HL-60/S4 treated with phorbol 12-myristate 13-acetate at 8.2 ng/mL for 4 days and 3 days (cell line): ENCODE results near the gene NME7.
"Not testable (repeated sequence)": the region's sequence is repeated elsewhere in the genome, so short reads cannot be mapped to it uniquely, and the experiment has no call there.

ENCODE experiments used
- in situ Hi-C: fragments of 300-500 bp; cut with MboI; formaldehyde crosslinking; loops from 2 replicates; pipeline ENCODE4 v1.15.0; 2022; ENCODE audit warnings: low sequenced_read_pairs

Gene NME7

GRCh38 chr1:169240449-169241232 is 127.0 kb downstream of the NME7 start:
- in situ Hi-C loops: no loop called here

GRCh38 chr1:169236880-169237279 is 130.7 kb downstream of the NME7 start:
- in situ Hi-C loops: no loop called here

GRCh38 chr1:169236143-169236542 is 131.5 kb downstream of the NME7 start:
- in situ Hi-C loops: no loop called here

GRCh38 chr1:169235568-169235967 is 132.0 kb downstream of the NME7 start:
- in situ Hi-C loops: no loop called here

- in situ Hi-C loops: no loop called here
These were observed 132.8 kb downstream of the NME7 start for GRCh38 chr1:169234780-169235179.

GRCh38 chr1:169217636-169218035 is 150.0 kb downstream of the NME7 start:
- in situ Hi-C loops: no loop called here

- in situ Hi-C loops: no loop called here
These were observed 153.0 kb downstream of the NME7 start for GRCh38 chr1:169214598-169214997.

GRCh38 chr1:169212088-169212487 is 155.5 kb downstream of the NME7 start:
- in situ Hi-C loops: no loop called here

GRCh38 chr1:169207797-169208520 is 159.6 kb downstream of the NME7 start:
- in situ Hi-C loops: no loop called here

GRCh38 chr1:169204157-169204556 is 163.4 kb downstream of the NME7 start:
- in situ Hi-C loops: no loop called here

- in situ Hi-C loops: no loop called here
These were observed 164.6 kb downstream of the NME7 start for GRCh38 chr1:169202791-169203665.

- in situ Hi-C loops: no loop called here
These were observed 166.4 kb downstream of the NME7 start for GRCh38 chr1:169201084-169201619.

- in situ Hi-C loops: no loop called here
These were observed 167.3 kb downstream of the NME7 start for GRCh38 chr1:169200319-169200718.

- in situ Hi-C loops: no loop called here
These were observed 171.0 kb downstream of the NME7 start for GRCh38 chr1:169196581-169196980.

- in situ Hi-C loops: no loop called here
These were observed 171.4 kb downstream of the NME7 start for GRCh38 chr1:169196161-169196560.

- in situ Hi-C loops: no loop called here
These were observed 174.3 kb downstream of the NME7 start for GRCh38 chr1:169193191-169193850.

- in situ Hi-C loops: no loop called here
These were observed 181.5 kb downstream of the NME7 start for GRCh38 chr1:169186106-169186505.

- in situ Hi-C loops: no loop called here
These were observed 182.8 kb downstream of the NME7 start for GRCh38 chr1:169184812-169185211.

- in situ Hi-C loops: no loop called here
These were observed 187.4 kb downstream of the NME7 start for GRCh38 chr1:169180174-169180573.

GRCh38 chr1:169179431-169179830 is 188.2 kb downstream of the NME7 start:
- in situ Hi-C loops: not testable (repeated sequence)

- in situ Hi-C loops: no loop called here
These were observed 192.1 kb downstream of the NME7 start for GRCh38 chr1:169175461-169175860.
